Neural progenitor cell (in vitro differentiated cells): ENCODE data around the gene ZNF202.

Experiments
- EZH2 ChIP-seq: fragments of 200-600 bp; sonication (generic); IDR thresholded peaks from 2 replicates; pipeline ENCODE4 v1.6.1; 2017; ENCODE audit warnings: antibody characterized with exemption, mild to moderate bottlenecking, moderate library complexity
- EZH2phosphoT487 ChIP-seq: fragments of 200-600 bp; sonication (generic); IDR thresholded peaks from 2 replicates; pipeline ENCODE4 v1.6.1; 2017; ENCODE audit warnings: antibody characterized with exemption
- TF ChIP-seq, protein P1 (sequence below): fragments of 200-600 bp; sonication (generic); IDR thresholded peaks from 2 replicates; pipeline ENCODE4 v1.5.1; 2017; ENCODE audit warnings: antibody characterized with exemption, mild to moderate bottlenecking

DNA sequence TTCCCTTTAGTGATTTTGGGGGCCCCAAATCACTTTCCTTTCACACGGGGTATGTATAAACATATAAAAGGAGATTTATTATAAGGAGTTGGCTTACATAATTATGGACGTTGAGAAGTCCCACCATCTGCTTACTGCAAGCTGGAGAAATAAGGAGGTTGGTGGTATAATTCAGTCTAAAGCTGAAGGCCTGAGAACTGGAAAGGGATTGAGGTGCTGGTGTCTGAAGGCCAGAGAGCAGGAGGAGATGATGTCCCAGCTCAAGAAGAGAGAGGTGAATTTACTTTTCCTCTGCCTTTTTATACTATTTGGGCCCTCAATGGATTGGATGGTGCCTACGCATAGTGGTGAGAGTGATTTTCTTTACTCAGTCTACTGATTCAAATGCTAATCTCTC is 1.3 kb upstream of the ZNF202 start:
- TF ChIP-seq, protein P1, sequence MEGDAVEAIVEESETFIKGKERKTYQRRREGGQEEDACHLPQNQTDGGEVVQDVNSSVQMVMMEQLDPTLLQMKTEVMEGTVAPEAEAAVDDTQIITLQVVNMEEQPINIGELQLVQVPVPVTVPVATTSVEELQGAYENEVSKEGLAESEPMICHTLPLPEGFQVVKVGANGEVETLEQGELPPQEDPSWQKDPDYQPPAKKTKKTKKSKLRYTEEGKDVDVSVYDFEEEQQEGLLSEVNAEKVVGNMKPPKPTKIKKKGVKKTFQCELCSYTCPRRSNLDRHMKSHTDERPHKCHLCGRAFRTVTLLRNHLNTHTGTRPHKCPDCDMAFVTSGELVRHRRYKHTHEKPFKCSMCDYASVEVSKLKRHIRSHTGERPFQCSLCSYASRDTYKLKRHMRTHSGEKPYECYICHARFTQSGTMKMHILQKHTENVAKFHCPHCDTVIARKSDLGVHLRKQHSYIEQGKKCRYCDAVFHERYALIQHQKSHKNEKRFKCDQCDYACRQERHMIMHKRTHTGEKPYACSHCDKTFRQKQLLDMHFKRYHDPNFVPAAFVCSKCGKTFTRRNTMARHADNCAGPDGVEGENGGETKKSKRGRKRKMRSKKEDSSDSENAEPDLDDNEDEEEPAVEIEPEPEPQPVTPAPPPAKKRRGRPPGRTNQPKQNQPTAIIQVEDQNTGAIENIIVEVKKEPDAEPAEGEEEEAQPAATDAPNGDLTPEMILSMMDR, result no peak
- TF ChIP-seq EZH2 (no peak), EZH2phosphoT487 (no peak)
